ENCODE measurements around the gene IL1RAPL1.

- no peak for TF ChIP-seq CTCF (IDR thresholded peaks at IDR 0.05)
- no peak for TF ChIP-seq POLR2AphosphoS5 (IDR thresholded peaks at IDR 0.05)
- no peak for TF ChIP-seq EP300 (IDR thresholded peaks at IDR 0.05)
These were observed 1133.9 kb downstream of the IL1RAPL1 start for GRCh38 chrX:29721152-29721551.

All from esophagus muscularis mucosa (tissue), 4 donors.